B cell (primary cell): ENCODE data around the gene DNAH8. TPM values are rescaled to one million over a fixed set of nuclear protein-coding genes. Genes with fewer than 3 reads are reported as not detected.
A peak's percentile ranks its signal among the peaks of the same experiment; 100 is the strongest.

ENCODE experiments used
- ATAC-seq: fragments of 200-7000 bp; cut with Tn5 transposase; one replicate; pipeline ENCODE4 v1.10.0; 2021; ENCODE audit warnings: low read depth, mild to moderate bottlenecking, moderate number of reproducible peaks, moderate library complexity
- CTCF ChIA-PET: fragments of 350-600 bp; sonication (Branson Sonifier 250); formaldehyde crosslinking; loops from one replicate; lab custom pipeline; 2021; ENCODE audit warnings: antibody characterized with exemption, inconsistent platforms; lab: Charles Lee
- POLR2A ChIA-PET: fragments of 350-600 bp; sonication (Branson Sonifier 250); formaldehyde crosslinking; loops from one replicate; lab custom pipeline; 2021; ENCODE audit warnings: antibody characterized with exemption; lab: Charles Lee
- DNase-seq: peaks from one replicate; pipeline ENCODE4 v3.0.0; 2013
- H2AFZ ChIP-seq: 2 replicates; pipeline ENCODE4 v1.6.1; 2012; ENCODE audit warnings: mild to moderate bottlenecking, low read depth, low read length; ENCODE audit not compliant: insufficient read depth, poor library complexity, severe bottlenecking
- H3K27ac ChIP-seq, 2 donors: 1 replicate in 1 of 2; 2 replicates in 1 of 2; pipeline ENCODE4 v1.5.1; 2012 to 2013; ENCODE audit warnings: low read length in 2 of 2, mild to moderate bottlenecking in 2 of 2, moderate library complexity in 1 of 2
- H3K27me3 ChIP-seq, 4 experiments: fragments of 200-600 bp in 1 of 4; sonication (generic) in 1 of 4; replicated peaks in 1 of 4; 1 replicate in 2 of 4; 2 replicates in 2 of 4; pipeline versions ENCODE4 v1.6.1 to v1.7.0; 2013 to 2016; ENCODE audit warnings: low read length in 3 of 4, mild to moderate bottlenecking in 2 of 4, mixed read lengths in 1 of 4, moderate library complexity in 1 of 4; ENCODE audit not compliant: insufficient read depth in 4 of 4, control insufficient read depth in 3 of 4; ENCODE audit errors: control extremely low read depth in 1 of 4
- H3K36me3 ChIP-seq, 2 experiments: replicated peaks in 1 of 2; 1 replicate in 1 of 2; 2 replicates in 1 of 2; pipeline versions ENCODE4 v1.6.1 to v1.7.1; 2013; ENCODE audit warnings: low read length in 1 of 2; ENCODE audit not compliant: insufficient read depth in 2 of 2, control insufficient read depth in 1 of 2; ENCODE audit errors: control extremely low read depth in 1 of 2, extremely low read depth in 1 of 2
- H3K4me1 ChIP-seq, 2 donors: fragments of 200-600 bp in 1 of 2; sonication (generic) in 1 of 2; 1 replicate in 1 of 2; 2 replicates in 1 of 2; pipeline versions ENCODE4 v1.5.1 to v1.6.1; 2013 to 2017; ENCODE audit warnings: low read length in 2 of 2; ENCODE audit not compliant: control insufficient read depth in 2 of 2, insufficient read depth in 2 of 2
- H3K4me2 ChIP-seq: replicated peaks from 2 replicates; pipeline ENCODE3; 2012; ENCODE audit warnings: mild to moderate bottlenecking, low read depth, low read length; ENCODE audit not compliant: poor library complexity, severe bottlenecking
- H3K4me3 ChIP-seq, 5 experiments: fragments of 200-600 bp in 1 of 5; sonication (generic) in 1 of 5; 1 replicate in 3 of 5; 2 replicates in 2 of 5; pipeline versions ENCODE4 v1.5.1 to v1.7.0; 2011 to 2016; ENCODE audit warnings: low read length in 4 of 5, mild to moderate bottlenecking in 4 of 5, low read depth in 2 of 5, control low read depth in 1 of 5, moderate library complexity in 1 of 5; ENCODE audit not compliant: insufficient read depth in 1 of 5; ENCODE audit errors: control extremely low read depth in 1 of 5, extremely low read depth in 1 of 5
- H3K79me2 ChIP-seq: fragments of 200-600 bp; sonication (generic); one replicate; pipeline ENCODE4 v1.6.0; 2016; ENCODE audit warnings: low read length; ENCODE audit not compliant: control insufficient read depth, insufficient read depth
- H3K9ac ChIP-seq: fragments of 200-600 bp; sonication (generic); 2 replicates; pipeline ENCODE4 v1.6.1; 2017; ENCODE audit warnings: mild to moderate bottlenecking, low read length, moderate library complexity
- H3K9me3 ChIP-seq, 3 donors: one replicate each; pipeline versions ENCODE4 v1.6.1 to v1.7.1; 2013; ENCODE audit warnings: low read length in 2 of 3; ENCODE audit not compliant: control insufficient read depth in 2 of 3, insufficient read depth in 1 of 3; ENCODE audit errors: control extremely low read depth in 1 of 3
- H4K20me1 ChIP-seq: 2 replicates; pipeline ENCODE4 v1.6.0; 2012; ENCODE audit warnings: mild to moderate bottlenecking, low read length; ENCODE audit not compliant: insufficient read depth, control insufficient read depth, poor library complexity, severe bottlenecking
- H3K27ac Mint-ChIP-seq: one replicate; pipeline ENCODE4 v1.8.0; 2021; ENCODE audit warnings: mixed read lengths
- H3K27me3 Mint-ChIP-seq: one replicate; pipeline ENCODE4 v1.8.0; 2021; ENCODE audit warnings: mixed read lengths
- H3K4me1 Mint-ChIP-seq: one replicate; pipeline ENCODE4 v1.8.0; 2021; ENCODE audit warnings: mixed read lengths
- H3K4me3 Mint-ChIP-seq: one replicate; pipeline ENCODE4 v1.8.0; 2021; ENCODE audit warnings: mixed read lengths
- H3K9me3 Mint-ChIP-seq: one replicate; pipeline ENCODE4 v1.8.0; 2022; ENCODE audit warnings: mixed read lengths; ENCODE audit not compliant: insufficient read depth
- EZH2 ChIP-seq: IDR thresholded peaks from 2 replicates; pipeline ENCODE4 v1.6.1; 2012; ENCODE audit warnings: borderline replicate concordance, low read depth, mild to moderate bottlenecking, moderate library complexity, low read length; ENCODE audit not compliant: insufficient read depth, poor library complexity, severe bottlenecking
- WGBS: methylation state at CpG from one replicate; pipeline ENCODE4 v1.1.5; 2013; ENCODE audit warnings: missing lambda C conversion rate; ENCODE audit not compliant: insufficient coverage; 5-methylcytosine and 5-hydroxymethylcytosine counted together
- intact Hi-C: fragments of 100-400 bp; cut with micrococcal nuclease; formaldehyde crosslinking; loops from one replicate; pipeline ENCODE4 v1.10.0; 2022
- polyA plus RNA-seq: library from polyadenylated mRNA; depleted of rRNA; stranded (reverse); fragments of >200 nt; gene quantifications from 2 replicates; pipeline ENCODE4 v1.2.3, GENCODE V29; 2012
- total RNA-seq, 2 donors: library from RNA; stranded (reverse); fragments of 120-200 nt in 1 of 2; gene quantifications; 1 replicate in 1 of 2; 2 replicates in 1 of 2; pipeline versions ENCODE4 v1.2.3 to v1.2.4, GENCODE V29; 2013 to 2022
- TF ChIP-seq, protein P1 (sequence below): fragments of 200-600 bp; IDR thresholded peaks from one replicate; pipeline ENCODE4 v1.8.0; 2022; ENCODE audit warnings: antibody characterized with exemption, mild to moderate bottlenecking

DNAH8 gene
- total and polyA plus RNA-seq, 2 donors (not counting 1 experiment from before 2014, with no cell fraction given), result 0.69 to 1.1 TPM

DNA sequence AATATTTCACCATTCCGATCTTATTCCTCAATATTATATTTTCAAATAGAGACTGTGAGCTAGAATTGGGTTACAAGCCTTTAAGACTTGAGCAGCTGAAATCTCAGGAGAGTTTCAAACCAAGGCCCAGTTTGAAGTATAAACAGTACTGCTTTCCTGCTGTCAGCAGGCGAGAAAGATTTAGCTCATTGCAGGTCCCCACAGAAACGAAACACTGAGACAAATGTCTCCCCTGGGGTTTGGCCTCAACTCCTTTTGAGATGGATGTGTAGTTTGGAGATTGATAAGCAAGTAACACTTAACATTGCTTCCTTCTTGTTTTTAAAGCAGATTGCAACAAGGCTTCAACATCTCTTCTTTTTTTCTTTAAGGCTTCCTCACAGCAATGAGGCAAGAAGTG lies 311.1 kb downstream of the DNAH8 start:
- Histone ChIP-seq H3K4me1 (no peaks in the 10 kb centered on the region), H3K4me2 (no peak overlapping the region), H3K4me3 (no peak overlapping the region), H4K20me1 (no peaks in the 10 kb centered on the region), H3K27me3 (peaks cover 0 to 15% (median 1%) of the 10 kb centered on the region in 4 experiments), H3K9me3 (peaks cover 0 to 2% (median 0%) of the 10 kb centered on the region in 3 donors), H2AFZ (no peak overlapping the region), H3K9ac (no peak overlapping the region), H3K79me2 (no peaks in the 10 kb centered on the region), H3K27ac (no peak overlapping the region), H3K36me3 (no peaks in the 10 kb centered on the region)
- CTCF ChIA-PET, result no interaction called here
- ATAC-seq (no peak), DNase-seq (no peak)
- H3K4me1 Mint-ChIP-seq, result no peaks in the 10 kb centered on the region
- H3K27ac Mint-ChIP-seq, result no peak overlapping the region
- 14% methylated on average over 1 of the region's 3 CpGs for WGBS
- H3K27me3 Mint-ChIP-seq, result peaks cover 15% of the 10 kb centered on the region
- POLR2A ChIA-PET, result no interaction called here
- H3K4me3 Mint-ChIP-seq, result no peak overlapping the region
- no peak for TF ChIP-seq EZH2
- TF ChIP-seq, protein P1, sequence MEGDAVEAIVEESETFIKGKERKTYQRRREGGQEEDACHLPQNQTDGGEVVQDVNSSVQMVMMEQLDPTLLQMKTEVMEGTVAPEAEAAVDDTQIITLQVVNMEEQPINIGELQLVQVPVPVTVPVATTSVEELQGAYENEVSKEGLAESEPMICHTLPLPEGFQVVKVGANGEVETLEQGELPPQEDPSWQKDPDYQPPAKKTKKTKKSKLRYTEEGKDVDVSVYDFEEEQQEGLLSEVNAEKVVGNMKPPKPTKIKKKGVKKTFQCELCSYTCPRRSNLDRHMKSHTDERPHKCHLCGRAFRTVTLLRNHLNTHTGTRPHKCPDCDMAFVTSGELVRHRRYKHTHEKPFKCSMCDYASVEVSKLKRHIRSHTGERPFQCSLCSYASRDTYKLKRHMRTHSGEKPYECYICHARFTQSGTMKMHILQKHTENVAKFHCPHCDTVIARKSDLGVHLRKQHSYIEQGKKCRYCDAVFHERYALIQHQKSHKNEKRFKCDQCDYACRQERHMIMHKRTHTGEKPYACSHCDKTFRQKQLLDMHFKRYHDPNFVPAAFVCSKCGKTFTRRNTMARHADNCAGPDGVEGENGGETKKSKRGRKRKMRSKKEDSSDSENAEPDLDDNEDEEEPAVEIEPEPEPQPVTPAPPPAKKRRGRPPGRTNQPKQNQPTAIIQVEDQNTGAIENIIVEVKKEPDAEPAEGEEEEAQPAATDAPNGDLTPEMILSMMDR, result no peak
- intact Hi-C loops, result no loop called here
- no peaks in the 10 kb centered on the region for H3K9me3 Mint-ChIP-seq

DNA sequence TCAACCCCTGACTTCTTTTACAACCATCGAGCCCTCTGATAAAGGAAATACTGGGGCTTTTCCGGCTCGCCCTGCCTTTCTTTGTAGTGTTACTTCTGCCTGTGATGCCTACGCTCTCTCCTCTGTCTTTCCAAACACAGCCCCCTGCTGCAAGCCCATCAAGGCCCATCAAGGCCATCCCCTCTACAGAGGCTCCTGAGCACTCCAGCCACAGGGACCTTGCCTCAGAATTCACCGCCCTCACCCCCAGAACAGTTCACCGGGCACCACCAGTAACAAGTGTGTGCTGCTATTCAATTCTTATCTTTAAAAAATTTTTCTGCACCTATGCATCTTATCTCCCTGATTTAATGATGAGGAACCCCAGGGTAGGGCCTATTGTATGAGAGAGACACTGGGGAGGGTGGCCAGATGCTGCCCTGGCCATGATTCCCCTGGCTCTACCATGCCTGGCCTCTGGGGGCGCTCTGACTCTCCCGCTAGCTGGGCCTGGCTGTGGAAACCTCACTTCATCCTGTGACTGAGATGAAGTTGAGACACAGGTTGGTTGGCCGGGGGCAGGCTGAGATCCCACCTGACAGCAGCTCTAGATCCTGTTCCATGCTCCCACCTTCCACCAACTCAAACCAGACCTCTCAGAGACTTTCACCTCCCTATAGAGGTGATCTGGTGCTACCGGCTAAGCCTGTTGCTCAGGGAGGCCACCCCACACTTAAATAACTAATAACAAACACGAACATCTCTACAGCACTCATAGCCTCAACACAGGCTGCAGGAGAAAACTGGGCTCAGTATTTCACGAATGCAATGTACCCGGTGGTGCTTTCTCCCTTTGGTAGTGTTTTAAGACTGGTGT lies 314.3 kb downstream of the DNAH8 start:
- ChIA-PET POLR2A (no interaction called here), CTCF (interaction anchor here (1.1 to 1.5 kb wide), 2 partner anchors 12 to 17 kb away, joined by 4 to 5 read pairs; no protein-coding TSS in a partner anchor)
- no peaks in the 10 kb centered on the region for H3K4me1 ChIP-seq
- no peak overlapping the region for H3K9ac ChIP-seq
- intact Hi-C loops, result no loop called here
- no peaks in the 10 kb centered on the region for H3K9me3 Mint-ChIP-seq
- H3K36me3 ChIP-seq, result no peaks in the 10 kb centered on the region
- no peak for TF ChIP-seq EZH2
- TF ChIP-seq, protein P1, result peak; percentile 54
- H3K9me3 ChIP-seq, result peaks cover 0 to 2% (median 0%) of the 10 kb centered on the region in 3 donors
- no peaks in the 10 kb centered on the region for H3K4me1 Mint-ChIP-seq
- no peak overlapping the region for H2AFZ ChIP-seq
- peaks cover 26% of the 10 kb centered on the region for H3K27me3 Mint-ChIP-seq
- H3K27ac Mint-ChIP-seq, result no peak overlapping the region
- H3K4me2 ChIP-seq, result no peak overlapping the region
- no peak overlapping the region for H3K27ac ChIP-seq
- H3K4me3 ChIP-seq, result no peak overlapping the region
- DNase-seq (peak; percentile 12), ATAC-seq (no peak)
- no peaks in the 10 kb centered on the region for H4K20me1 ChIP-seq
- no peaks in the 10 kb centered on the region for H3K79me2 ChIP-seq
- 61% methylated on average over 8 of the region's 13 CpGs for WGBS
- H3K4me3 Mint-ChIP-seq, result no peak overlapping the region
- H3K27me3 ChIP-seq, result peaks cover 0 to 12% (median 4%) of the 10 kb centered on the region in 4 experiments
